T-helper 17 cell (primary cell): ENCODE measurements around the gene GSG1L. TPM values are rescaled to one million over a fixed set of nuclear protein-coding genes. Genes with fewer than 3 reads are reported as not detected.

Experiments used
- ATAC-seq: fragments of 150-1000 bp; cut with Tn5 transposase; 2 replicates; pipeline ENCODE4 v1.10.0; 2021; ENCODE audit warnings: mild to moderate bottlenecking, moderate library complexity
- DNase-seq, 3 donors: peaks; one replicate each; pipeline versions ENCODE4 v3.0.0 to v3.0.0-alpha.2; 2020 to 2021
- H3K9me3 ChIP-seq: one replicate; pipeline ENCODE4 v1.7.0; 2013; ENCODE audit warnings: low read length, mild to moderate bottlenecking; ENCODE audit not compliant: control insufficient read depth, poor library complexity, severe bottlenecking
- H3K27ac Mint-ChIP-seq: one replicate; pipeline ENCODE4 v1.8.0; 2022; ENCODE audit warnings: mild to moderate bottlenecking, moderate library complexity, mixed read lengths
- H3K27me3 Mint-ChIP-seq: one replicate; pipeline ENCODE4 v1.8.0; 2022; ENCODE audit warnings: mixed read lengths
- H3K36me3 Mint-ChIP-seq: one replicate; pipeline ENCODE4 v1.8.0; 2022; ENCODE audit warnings: low read depth, mixed read lengths
- H3K4me1 Mint-ChIP-seq: one replicate; pipeline ENCODE4 v1.8.0; 2022; ENCODE audit warnings: mild to moderate bottlenecking, mixed read lengths
- H3K4me3 Mint-ChIP-seq: one replicate; pipeline ENCODE4 v1.8.0; 2022; ENCODE audit warnings: mild to moderate bottlenecking, moderate library complexity, mixed read lengths
- total RNA-seq, 4 donors: library from RNA in 2 of 4; stranded (reverse) in 2 of 4; gene quantifications; one replicate each; pipeline ENCODE4 v1.2.3 and lab custom pipeline; 2022 to 2026

GSG1L gene
- total RNA-seq, 2 donors from 2014 or later, result not detected

DNA sequence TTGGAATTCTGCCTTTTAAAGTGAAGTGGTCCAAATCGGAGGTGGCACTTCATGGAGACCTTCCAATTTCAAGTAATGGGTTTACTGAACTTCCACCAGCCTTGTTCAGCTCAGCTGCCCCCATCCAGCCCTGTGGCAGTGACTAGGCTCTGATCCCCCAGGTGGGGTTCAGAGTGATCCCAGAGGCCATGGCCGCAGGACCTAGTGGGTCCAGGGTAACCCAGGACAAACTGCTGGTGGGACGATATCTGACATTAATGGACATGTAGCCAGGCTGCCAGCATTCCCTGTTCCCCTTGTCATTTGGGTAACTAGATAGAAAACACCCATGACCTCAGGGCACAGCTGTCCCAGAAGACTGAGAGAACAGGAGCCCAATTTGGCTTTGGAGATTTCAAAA lies 209.9 kb downstream of the GSG1L start:
- Mint-ChIP-seq H3K36me3 (peaks cover 3% of the 10 kb centered on the region), H3K4me1 (peaks cover 2% of the 10 kb centered on the region), H3K27ac (no peak overlapping the region), H3K4me3 (no peak overlapping the region), H3K27me3 (peaks cover 68% of the 10 kb centered on the region)
- DNase-seq, result no peak
- no peaks in the 10 kb centered on the region for H3K9me3 ChIP-seq
- ATAC-seq, result no peak

DNA sequence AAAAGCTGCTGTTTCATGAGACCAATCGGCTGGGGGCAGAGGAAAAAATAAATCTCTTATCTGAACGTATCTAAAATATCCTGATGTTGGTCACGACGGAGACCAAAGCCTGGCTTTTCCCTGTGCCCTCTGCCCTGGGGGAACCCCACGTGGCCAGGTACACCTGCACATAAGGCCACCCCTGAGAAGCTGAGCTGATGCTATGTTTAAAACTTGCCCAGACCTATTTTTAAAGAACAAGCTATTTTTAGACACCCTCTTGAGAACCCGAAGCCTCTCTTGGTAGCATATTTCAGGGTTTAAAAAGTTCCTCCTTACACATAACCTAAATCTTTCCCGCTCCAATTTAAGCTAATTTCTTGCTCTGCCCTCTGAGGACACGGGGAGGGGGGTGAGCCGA lies 210.4 kb downstream of the GSG1L start:
- no peak for DNase-seq
- H3K27me3 Mint-ChIP-seq, result peaks cover 73% of the 10 kb centered on the region
- H3K27ac Mint-ChIP-seq, result no peak overlapping the region
- ATAC-seq, result no peak
- H3K4me1 Mint-ChIP-seq, result peaks cover 2% of the 10 kb centered on the region
- H3K4me3 Mint-ChIP-seq, result no peak overlapping the region
- H3K9me3 ChIP-seq, result no peaks in the 10 kb centered on the region
- H3K36me3 Mint-ChIP-seq, result peaks cover 3% of the 10 kb centered on the region

DNA sequence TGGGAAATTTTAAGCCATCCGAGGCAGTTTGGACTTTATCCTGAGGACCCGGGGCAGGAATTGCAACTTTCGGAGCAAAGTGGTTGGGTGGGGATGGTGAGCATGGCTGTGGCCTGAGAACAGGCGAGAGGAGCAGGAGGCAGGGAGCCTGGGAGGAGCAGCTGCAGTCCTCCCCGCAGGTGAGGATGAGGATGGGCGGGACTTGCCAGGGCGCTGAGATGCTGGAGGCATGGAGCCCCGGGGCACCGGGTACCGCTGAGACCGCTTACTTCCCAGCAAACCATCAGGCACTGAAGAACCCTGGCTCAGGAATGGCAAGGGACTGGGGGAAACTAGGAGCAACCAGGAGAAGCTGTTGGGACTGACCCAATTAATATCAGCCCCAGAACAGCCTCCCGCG lies 210.8 kb downstream of the GSG1L start:
- H3K36me3 Mint-ChIP-seq, result peaks cover 3% of the 10 kb centered on the region
- peaks cover 73% of the 10 kb centered on the region for H3K27me3 Mint-ChIP-seq
- DNase-seq (no peak), ATAC-seq (no peak)
- H3K27ac Mint-ChIP-seq, result no peak overlapping the region
- peaks cover 2% of the 10 kb centered on the region for H3K4me1 Mint-ChIP-seq
- H3K9me3 ChIP-seq, result no peaks in the 10 kb centered on the region
- no peak overlapping the region for H3K4me3 Mint-ChIP-seq

GRCh38 chr16:27852116-27852515 lies 211.4 kb downstream of the GSG1L start:
- no peaks in the 10 kb centered on the region for H3K9me3 ChIP-seq
- Mint-ChIP-seq H3K36me3 (peaks cover 3% of the 10 kb centered on the region), H3K27me3 (peaks cover 72% of the 10 kb centered on the region), H3K27ac (no peak overlapping the region), H3K4me1 (peaks cover 2% of the 10 kb centered on the region), H3K4me3 (no peak overlapping the region)
- DNase-seq (no peak), ATAC-seq (no peak)

DNA sequence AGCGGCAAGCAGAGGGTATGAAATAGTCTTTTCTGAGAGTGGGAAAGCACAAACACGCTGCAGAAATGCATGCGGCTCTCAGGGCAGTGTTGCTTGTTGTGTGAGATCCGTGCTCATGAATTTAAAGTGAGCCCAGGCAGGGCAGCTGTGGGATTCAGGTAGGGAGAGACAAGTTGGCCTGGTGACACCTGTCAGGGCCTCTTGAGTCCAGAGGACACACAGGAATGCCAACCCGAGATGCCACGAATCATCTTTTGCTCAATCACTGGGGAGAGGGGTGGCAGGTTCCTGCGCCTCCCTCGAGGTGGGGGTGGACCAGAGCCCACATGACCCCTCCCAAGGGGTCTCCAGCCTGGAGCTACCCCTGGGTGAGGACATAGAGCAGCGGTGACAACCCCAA lies 211.9 kb downstream of the GSG1L start:
- Mint-ChIP-seq H3K4me3 (no peak overlapping the region), H3K27ac (no peak overlapping the region), H3K4me1 (peaks cover 2% of the 10 kb centered on the region), H3K27me3 (peaks cover 72% of the 10 kb centered on the region), H3K36me3 (peaks cover 3% of the 10 kb centered on the region)
- ATAC-seq (no peak), DNase-seq (no peak)
- no peaks in the 10 kb centered on the region for H3K9me3 ChIP-seq

- ATAC-seq, result no peak
- peaks cover 72% of the 10 kb centered on the region for H3K27me3 Mint-ChIP-seq
- DNase-seq, result no peak
Measured at GRCh38 chr16:27849621-27850020, 213.9 kb downstream of the GSG1L start.

GRCh38 chr16:27847030-27847550 lies 216.4 kb downstream of the GSG1L start:
- peaks cover 2% of the 10 kb centered on the region for H3K4me1 Mint-ChIP-seq
- H3K27ac Mint-ChIP-seq, result no peak overlapping the region
- no peak overlapping the region for H3K4me3 Mint-ChIP-seq
- peaks cover 4% of the 10 kb centered on the region for H3K36me3 Mint-ChIP-seq
- H3K9me3 ChIP-seq, result no peaks in the 10 kb centered on the region
- DNase-seq, result no peak
- ATAC-seq, result no peak
- peaks cover 67% of the 10 kb centered on the region for H3K27me3 Mint-ChIP-seq

More at GRCh38 chr16:27849621-27850020, 213.9 kb downstream of the GSG1L start:
- no peaks in the 10 kb centered on the region for H3K9me3 ChIP-seq
- Mint-ChIP-seq H3K27ac (no peak overlapping the region), H3K4me1 (peaks cover 2% of the 10 kb centered on the region), H3K36me3 (peaks cover 3% of the 10 kb centered on the region), H3K4me3 (no peak overlapping the region)

DNA sequence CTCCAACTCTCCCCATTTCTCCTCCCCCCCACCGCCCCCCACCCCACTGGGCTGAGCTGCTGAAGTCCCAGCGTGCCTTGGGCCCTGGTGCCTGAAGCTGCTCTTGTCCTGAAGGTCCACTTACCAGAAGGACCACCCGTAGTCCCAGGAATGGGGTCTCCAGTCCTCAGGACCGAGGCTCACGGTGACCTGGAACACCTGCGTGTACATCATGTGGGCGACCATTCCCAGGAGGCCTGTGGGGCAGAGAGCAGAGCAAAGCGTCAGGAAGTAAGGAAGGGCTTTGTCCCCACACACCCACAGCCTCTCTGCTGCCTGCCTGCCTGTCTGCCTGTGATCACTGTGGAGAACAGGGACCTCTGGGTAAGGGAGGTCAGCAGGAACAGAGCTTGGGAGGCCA lies 218.7 kb downstream of the GSG1L start:
- H3K4me1 Mint-ChIP-seq, result peaks cover 2% of the 10 kb centered on the region
- DNase-seq, result no peak
- no peak for ATAC-seq
- no peak overlapping the region for H3K4me3 Mint-ChIP-seq
- H3K27ac Mint-ChIP-seq, result no peak overlapping the region
- H3K27me3 Mint-ChIP-seq, result peaks cover 57% of the 10 kb centered on the region
- no peaks in the 10 kb centered on the region for H3K9me3 ChIP-seq
- H3K36me3 Mint-ChIP-seq, result peaks cover 2% of the 10 kb centered on the region

GRCh38 chr16:27843800-27844199 lies 219.7 kb downstream of the GSG1L start:
- H3K4me1 Mint-ChIP-seq, result no peaks in the 10 kb centered on the region
- H3K4me3 Mint-ChIP-seq, result no peak overlapping the region
- no peak overlapping the region for H3K27ac Mint-ChIP-seq
- H3K27me3 Mint-ChIP-seq, result peaks cover 52% of the 10 kb centered on the region
- ATAC-seq (no peak), DNase-seq (no peak)
- H3K9me3 ChIP-seq, result no peaks in the 10 kb centered on the region
- H3K36me3 Mint-ChIP-seq, result peaks cover 4% of the 10 kb centered on the region

GRCh38 chr16:27841911-27842310 lies 221.6 kb downstream of the GSG1L start:
- H3K36me3 Mint-ChIP-seq, result peaks cover 4% of the 10 kb centered on the region
- DNase-seq (no peak), ATAC-seq (no peak)

GRCh38 chr16:27841061-27841801 lies 222.3 kb downstream of the GSG1L start:
- H3K4me3 Mint-ChIP-seq, result no peak overlapping the region
- peaks cover 4% of the 10 kb centered on the region for H3K36me3 Mint-ChIP-seq
- no peak for ATAC-seq

More at GRCh38 chr16:27841911-27842310, 221.6 kb downstream of the GSG1L start:
- H3K27ac Mint-ChIP-seq, result no peak overlapping the region
- no peaks in the 10 kb centered on the region for H3K9me3 ChIP-seq
- H3K4me1 Mint-ChIP-seq, result no peaks in the 10 kb centered on the region
- no peak overlapping the region for H3K4me3 Mint-ChIP-seq
- peaks cover 48% of the 10 kb centered on the region for H3K27me3 Mint-ChIP-seq

GRCh38 chr16:27840311-27841060 lies 223.0 kb downstream of the GSG1L start:
- no peak overlapping the region for H3K4me3 Mint-ChIP-seq
- peaks cover 4% of the 10 kb centered on the region for H3K36me3 Mint-ChIP-seq
- ATAC-seq (no peak), DNase-seq (no peak)
- no peaks in the 10 kb centered on the region for H3K4me1 Mint-ChIP-seq
- peaks cover 42% of the 10 kb centered on the region for H3K27me3 Mint-ChIP-seq
- no peak overlapping the region for H3K27ac Mint-ChIP-seq
- no peaks in the 10 kb centered on the region for H3K9me3 ChIP-seq

More at GRCh38 chr16:27841061-27841801, 222.3 kb downstream of the GSG1L start:
- no peaks in the 10 kb centered on the region for H3K9me3 ChIP-seq
- H3K27ac Mint-ChIP-seq, result no peak overlapping the region
- no peaks in the 10 kb centered on the region for H3K4me1 Mint-ChIP-seq
- no peak for DNase-seq
- peaks cover 47% of the 10 kb centered on the region for H3K27me3 Mint-ChIP-seq

DNA sequence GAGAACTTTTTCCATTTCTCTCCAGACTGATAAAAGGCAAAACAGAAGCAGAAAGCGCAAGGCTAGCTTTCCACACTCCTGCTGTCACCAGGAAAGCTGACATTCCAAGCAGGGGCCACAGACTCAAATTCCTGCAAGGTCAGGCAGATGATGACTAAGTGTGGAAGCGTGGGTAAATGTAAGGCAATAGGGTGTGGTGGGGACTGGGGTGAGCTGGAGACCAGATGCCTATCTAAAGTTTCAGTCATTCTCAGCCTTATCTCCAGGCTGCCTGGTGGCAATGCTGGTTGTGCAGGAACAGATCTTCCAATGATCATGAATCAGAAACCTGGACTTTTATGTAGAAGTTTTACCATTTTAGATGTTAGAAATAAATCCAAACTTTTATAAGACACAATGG lies 224.1 kb downstream of the GSG1L start:
- Mint-ChIP-seq H3K27ac (no peak overlapping the region), H3K4me1 (no peaks in the 10 kb centered on the region), H3K4me3 (no peak overlapping the region), H3K27me3 (peaks cover 41% of the 10 kb centered on the region), H3K36me3 (peaks cover 6% of the 10 kb centered on the region)
- DNase-seq (no peak), ATAC-seq (no peak)
- H3K9me3 ChIP-seq, result no peaks in the 10 kb centered on the region
